Stimulated activated CD4-positive, alpha-beta T cell treated with anti-CD3 and anti-CD28 coated beads, Interleukin-12 subunit alpha, Interleukin-12 subunit beta, amount 100 ng/mL, for 4 hours (primary cell): Measurements from ENCODE around the gene MYH9.

Experiments
- DNase-seq: peaks from one replicate; pipeline ENCODE4 v3.0.0-alpha.2; 2020

The MYH9 gene

GRCh38 chr22:36366291-36366708 lies 21.5 kb downstream of the MYH9 start:
- DNase-seq, result no peak

DNA sequence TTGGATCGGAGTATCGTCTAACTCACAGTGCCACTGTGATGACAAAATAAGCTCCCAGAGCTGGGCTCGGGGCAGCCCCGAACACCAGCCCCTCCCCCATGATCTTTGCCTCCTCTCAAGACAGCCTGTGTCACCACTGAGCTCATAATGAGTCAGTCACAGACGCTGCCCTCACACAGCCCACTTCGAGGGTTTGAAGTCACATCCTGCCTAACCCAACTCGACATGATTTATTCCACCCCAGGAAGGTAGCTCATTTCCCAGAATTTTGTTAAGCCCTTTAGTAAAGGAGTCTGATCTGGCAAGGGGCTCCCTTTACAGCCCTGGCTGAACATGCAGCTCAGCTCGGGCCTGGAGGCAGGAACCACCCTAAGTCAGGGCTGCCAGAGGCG lies 22.8 kb downstream of the MYH9 start:
- DNase-seq, result peak; percentile 79

DNA sequence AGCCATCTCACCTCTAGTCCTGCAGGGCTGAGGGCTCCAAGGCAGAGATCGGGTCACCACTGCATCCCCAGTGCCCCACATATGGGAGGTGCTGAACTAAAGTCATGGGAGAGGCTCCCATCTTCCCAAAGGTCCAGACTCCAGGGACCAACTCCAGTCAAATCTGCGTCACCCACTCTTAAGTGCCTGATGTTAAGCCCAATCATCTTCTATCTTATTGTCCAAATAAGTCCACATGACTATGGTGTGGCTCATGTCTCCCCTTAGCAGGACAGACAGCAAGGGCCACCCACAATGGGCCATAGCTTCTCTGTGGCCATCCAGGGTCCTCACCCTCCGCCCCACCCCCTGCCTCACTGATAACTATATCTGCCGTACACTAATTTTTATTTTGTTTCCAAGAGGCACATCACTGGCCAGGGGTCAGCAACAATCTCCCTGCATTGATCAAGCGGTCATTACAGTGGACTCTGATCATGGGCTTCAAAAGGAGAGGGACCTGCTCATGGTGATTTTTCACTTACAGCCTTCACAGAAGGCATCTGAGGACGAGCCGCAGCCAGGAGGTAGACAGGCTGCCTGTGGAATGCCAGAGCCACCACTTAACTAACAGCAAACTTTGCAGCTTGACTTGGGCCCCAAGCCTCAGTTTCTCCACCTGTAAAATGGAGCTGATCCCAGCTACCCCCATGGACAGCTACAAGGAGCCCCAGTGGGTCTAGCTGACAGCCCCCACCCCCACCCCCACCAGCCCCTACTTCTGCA lies 23.3 kb downstream of the MYH9 start:
- DNase-seq, result no peak

DNA sequence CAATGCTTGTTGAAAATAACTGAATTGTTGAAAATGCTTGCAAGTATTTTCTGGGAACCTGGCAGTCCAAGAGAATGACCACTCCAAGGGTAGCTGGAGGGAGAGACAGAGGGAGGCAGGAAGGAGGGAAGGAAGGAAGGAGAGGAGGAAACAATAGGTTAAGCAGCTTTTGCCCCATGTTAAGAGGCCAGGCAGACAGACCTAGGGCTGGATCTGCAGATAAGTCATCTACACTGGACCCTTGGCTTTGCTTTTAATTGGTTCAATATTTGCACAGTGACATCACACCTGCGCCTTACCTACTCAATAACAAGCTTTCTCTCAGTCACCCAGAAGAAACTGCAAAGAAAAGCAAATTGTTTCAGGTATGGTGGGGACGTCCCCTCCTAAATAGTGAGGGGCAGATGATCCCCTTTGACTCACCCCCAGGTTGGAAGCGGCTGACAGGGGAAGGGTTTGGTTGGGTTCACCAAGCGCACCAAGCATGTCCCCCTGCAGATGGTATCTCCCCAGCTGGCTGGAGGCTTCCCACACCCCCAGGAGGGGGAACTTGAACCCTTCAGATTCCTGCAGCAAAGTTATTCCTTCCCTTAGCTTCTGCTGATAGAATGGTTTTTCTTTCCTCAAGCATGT lies 24.3 kb downstream of the MYH9 start:
- no peak for DNase-seq

GRCh38 chr22:36362932-36363331 lies 24.8 kb downstream of the MYH9 start:
- no peak for DNase-seq

- DNase-seq, result no peak
These were observed 25.7 kb downstream of the MYH9 start for GRCh38 chr22:36362075-36362474.

DNA sequence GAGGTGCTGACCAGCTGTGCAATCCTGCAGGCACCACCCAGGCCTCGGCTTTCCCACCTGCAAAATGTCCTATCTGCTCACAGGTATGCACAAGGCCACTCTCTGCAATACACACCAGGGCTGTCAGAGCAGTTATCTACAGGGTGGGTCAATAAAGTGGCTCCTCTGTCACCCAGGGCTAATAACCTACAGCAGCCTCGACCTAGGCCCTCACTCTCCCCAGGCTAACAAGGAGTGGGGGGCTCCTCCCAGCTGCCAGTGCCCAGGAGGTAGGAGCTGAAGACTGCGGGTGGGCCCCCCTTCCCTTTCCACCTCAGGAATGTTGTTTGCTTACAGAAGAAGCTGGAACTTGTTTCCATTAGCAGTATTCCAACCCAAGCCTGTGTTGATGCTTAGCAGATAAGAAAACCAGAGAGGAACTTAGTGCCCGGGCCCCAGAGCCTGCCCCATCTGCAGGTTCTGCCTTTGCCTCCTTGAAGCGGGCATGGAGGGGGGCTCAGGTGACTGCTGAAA lies 26.8 kb downstream of the MYH9 start:
- no peak for DNase-seq

DNA sequence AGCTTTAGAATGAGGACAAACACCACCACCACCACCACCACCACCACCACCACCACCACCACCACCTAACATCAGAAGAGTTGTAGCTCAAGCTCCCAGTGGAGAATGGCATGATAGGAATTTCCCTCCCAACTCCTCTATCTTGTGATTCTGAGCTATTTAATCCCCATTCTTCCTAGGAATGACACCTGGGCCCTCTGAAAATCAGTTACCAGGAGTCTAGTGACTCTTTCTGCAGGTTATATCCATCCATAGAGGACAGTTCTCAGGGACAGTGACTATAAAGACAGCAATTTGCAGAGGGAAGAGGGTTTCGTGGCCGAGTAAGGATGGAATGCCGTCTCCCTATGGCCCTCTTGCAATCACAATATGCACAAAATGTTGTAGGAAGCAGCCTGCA lies 27.8 kb downstream of the MYH9 start:
- DNase-seq, result no peak

- DNase-seq, result no peak
These were observed 28.2 kb downstream of the MYH9 start for GRCh38 chr22:36359470-36359996.

DNA sequence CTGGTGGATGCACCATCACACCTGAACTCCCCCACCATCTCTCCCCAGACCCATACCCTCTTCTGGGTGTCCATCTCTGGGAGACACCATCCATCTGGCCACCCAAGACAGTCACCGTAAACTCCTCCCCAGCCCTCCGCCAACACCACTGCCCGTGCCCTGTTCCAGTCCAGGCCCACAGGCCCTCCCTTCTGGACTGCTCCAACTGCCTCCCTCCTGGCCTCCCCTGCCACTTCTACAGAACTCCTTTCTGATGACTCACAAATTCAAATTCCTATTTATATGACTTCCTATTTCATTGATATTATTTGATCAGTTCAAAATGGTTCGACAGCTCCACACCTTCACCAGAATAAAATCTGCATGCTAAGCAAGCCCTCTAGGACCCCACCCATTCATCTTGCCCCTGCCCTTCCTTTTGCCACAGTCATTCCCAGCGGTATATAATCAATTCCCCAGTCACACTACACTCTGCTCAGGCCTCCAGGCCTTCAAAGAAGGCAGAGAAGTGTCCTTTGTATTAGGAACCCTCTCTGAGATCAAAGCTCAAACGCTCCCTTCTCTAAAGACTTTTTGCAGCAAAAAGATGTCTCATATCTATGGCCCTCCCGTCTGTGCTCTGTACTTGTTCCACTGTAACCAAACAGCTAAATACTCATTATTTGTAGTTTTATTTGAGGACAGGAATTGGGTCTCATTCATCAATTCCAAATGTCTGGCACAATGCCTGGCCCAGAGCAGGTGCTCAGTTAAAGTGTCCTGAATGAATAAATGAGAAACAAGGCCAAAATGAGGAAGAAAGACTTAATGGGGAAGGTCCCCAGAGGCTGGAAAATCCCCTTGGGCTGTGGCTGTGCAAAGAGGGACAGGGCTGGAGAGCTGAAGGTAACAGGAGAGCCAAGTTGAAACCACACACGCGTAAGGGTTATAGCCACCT lies 29.0 kb downstream of the MYH9 start:
- DNase-seq, result no peak

DNA sequence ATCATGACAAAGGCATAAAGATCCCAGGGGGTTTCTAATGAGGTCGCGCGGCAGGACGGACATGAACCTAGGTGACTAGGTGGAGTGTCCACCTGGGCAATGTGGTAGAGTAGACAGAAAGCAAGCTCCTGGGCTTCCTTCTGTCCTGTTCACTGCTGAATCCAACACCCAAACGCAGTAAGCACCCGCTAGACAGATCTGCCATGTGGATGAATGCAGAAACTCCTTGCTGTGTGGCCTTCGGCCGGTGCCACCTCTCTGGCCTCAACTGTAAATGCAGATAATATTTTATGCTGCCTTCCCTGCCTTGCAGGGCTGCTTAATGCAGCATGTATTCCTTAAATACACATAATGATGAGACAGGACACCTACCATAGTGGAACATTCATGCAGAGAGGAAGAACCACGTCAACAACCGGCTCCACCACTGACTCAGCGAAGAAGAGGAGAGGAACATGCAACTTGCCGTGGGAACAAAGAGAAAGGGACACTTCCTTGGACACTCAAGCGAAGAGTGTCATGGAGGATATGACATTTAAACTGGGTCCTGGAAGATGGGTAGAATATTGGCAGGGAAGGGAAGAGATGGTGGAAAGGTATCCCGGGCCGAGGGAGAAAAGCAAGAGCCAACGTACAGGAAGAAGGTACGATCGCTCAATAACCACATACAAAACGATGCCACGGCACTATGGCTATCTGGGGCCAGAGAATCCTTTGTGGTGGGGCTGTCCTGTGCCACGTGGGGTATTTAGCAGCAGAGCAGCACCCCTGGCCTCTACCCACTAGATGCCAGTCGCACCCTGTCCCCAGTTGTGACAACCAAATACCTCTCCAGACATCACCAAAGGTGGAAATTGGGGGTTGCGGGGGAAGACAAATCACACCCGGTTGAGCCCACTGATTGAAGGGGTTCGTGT lies 30.8 kb downstream of the MYH9 start:
- no peak for DNase-seq

GRCh38 chr22:36355894-36356293 lies 31.9 kb downstream of the MYH9 start:
- no peak for DNase-seq

DNA sequence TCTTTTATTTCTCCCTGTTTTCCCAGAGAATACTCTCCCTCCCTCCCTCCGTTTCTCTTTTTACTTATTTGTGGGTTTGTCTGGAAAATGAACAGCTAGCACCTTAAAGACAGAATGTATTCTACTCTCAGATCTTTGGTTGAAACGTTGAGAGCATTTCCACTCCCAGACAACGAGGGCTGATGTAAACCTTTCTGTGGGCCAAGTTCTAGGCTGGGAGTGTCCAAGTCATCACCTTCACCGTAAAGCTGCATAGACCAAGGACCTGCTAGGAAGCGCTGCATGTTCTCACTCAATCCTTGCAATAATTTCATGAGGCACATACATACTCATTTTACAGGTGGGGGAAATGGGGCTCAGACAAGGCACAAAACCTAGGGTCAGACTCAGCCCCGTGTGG lies 32.4 kb downstream of the MYH9 start:
- no peak for DNase-seq

- DNase-seq, result no peak
These were observed 34.8 kb downstream of the MYH9 start for GRCh38 chr22:36352803-36353507.

DNA sequence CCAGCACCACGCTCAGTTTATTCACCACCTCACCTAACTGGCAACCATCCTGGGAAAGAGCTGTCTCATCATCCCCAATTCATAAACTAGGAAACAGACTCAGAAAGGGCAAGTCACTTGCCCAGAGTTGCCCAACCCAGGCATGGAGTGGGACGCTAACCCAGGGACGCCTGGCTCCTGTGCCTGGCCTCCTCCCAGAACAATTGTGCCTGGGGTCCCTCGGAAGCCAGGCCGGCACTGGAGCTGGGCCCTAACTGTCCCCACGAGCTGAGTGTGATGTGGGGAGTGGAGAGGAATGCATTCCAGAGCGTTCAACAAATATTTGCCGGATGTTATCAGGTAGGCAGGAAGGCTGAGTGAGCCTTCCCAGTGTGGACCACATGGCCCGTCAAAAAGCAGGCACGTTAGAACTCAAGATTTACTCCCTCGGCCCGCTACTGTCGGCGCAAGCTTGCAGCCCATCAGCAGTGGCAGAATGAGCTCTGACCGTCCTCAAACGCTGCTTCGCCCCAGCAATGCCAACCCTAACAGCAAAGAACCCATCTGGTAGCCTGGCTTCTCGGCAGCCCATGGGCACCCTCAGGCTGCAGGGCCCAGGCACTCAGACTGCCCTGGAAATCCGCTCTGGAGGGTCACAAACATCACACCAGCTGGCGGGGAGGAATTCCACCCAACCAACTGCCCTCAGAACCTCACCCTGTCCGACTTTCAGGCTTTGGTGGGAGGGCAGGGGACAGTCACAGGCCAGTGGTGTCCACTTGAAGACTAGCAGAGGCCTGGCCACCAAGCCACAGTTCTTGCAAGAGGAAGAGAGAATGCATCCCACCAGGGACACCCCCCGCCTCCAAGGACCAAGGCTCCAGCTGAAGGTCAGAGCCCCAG lies 35.6 kb downstream of the MYH9 start:
- DNase-seq, result no peak

- DNase-seq, result no peak
These were observed 36.8 kb downstream of the MYH9 start for GRCh38 chr22:36350751-36351594.

DNA sequence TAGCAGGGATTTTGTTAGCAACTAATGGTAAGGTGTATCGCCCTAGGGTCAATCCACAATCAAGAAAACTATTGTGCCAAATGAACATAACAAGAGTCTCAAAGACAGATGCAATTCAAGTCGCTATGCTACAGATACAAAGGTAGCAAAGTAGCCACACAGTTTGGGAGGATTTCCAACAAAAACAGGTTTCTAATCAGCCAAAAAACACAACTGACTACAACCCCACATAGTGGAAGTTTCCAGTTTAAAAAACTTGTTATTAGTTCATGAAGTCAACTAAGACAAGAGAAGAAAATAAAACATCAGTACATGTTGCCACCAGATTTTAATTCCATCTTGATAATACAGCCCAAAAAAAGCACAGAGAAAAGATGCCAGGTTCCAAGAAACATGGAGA lies 38.0 kb downstream of the MYH9 start:
- DNase-seq, result no peak

DNA sequence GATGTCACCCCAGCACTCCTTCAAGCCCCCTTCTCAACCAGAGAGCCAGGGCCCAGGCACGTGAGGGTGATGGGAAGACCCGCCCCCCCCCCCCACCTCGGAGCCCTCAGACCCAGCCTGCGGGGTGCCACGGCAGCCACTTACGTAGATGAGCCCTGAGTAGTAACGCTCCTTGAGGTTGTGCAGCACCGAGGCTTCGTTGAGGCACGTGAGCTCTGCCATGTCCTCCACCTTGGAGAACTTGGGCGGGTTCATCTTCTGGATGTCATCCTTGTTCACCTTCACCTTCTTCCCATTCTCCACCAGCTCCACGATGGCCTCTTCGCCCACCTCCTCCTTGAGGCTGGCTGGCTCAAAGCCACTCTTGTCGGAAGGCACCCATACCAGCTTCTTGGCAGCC lies 39.0 kb downstream of the MYH9 start:
- no peak for DNase-seq

- no peak for DNase-seq
These were observed 40.7 kb downstream of the MYH9 start for GRCh38 chr22:36347094-36347493.
